ENCODE data around the gene SYNPR. TPM values are rescaled to one million over a fixed set of nuclear protein-coding genes. Genes with fewer than 3 reads are reported as not detected.

Gene SYNPR
- total RNA-seq, 1 donor from 2014 or later, result not detected

DNA sequence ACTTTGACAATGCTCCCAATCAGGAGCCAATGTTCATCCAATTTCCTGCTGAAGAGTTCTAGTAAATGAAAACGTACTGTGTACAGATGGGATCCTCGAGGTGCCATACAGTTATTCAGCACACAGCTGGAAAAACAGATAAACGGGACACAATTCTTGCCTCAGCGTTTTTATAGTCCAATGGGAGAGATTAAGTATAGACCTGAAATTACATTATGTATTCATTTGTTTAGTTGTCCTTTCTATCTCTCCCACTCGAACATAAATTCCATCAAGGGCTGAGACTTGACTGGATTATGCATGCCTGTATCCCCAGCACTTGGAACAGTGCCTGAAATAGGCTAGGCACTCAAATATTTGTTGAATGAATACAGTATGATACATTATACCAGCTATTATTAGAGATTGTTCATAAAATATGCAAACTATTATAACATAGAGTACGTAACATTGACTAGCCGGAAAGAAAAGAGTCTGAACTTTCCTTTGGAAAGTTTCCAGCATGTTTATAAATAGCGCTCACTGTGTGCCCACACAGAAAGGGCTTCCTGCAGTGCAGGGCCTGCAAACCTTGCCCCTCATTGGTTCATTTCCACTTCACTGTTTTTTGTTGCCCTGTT lies 346.9 kb downstream of the SYNPR start:
- Mint-ChIP-seq H3K4me3 (no peak overlapping the region), H3K27ac (ENCODE audit: unreplicated experiment) (no peak overlapping the region), H3K9me3 (peaks cover 4% of the 10 kb centered on the region), H3K36me3 (ENCODE audit: low read depth) (no peaks in the 10 kb centered on the region), H3K27me3 (ENCODE audit: low read depth) (no peaks in the 10 kb centered on the region), H3K4me1 (peaks cover 13% of the 10 kb centered on the region)
- no peak for DNase-seq (ENCODE audit: low read depth, low spot score)
- TF ChIP-seq, protein P1, sequence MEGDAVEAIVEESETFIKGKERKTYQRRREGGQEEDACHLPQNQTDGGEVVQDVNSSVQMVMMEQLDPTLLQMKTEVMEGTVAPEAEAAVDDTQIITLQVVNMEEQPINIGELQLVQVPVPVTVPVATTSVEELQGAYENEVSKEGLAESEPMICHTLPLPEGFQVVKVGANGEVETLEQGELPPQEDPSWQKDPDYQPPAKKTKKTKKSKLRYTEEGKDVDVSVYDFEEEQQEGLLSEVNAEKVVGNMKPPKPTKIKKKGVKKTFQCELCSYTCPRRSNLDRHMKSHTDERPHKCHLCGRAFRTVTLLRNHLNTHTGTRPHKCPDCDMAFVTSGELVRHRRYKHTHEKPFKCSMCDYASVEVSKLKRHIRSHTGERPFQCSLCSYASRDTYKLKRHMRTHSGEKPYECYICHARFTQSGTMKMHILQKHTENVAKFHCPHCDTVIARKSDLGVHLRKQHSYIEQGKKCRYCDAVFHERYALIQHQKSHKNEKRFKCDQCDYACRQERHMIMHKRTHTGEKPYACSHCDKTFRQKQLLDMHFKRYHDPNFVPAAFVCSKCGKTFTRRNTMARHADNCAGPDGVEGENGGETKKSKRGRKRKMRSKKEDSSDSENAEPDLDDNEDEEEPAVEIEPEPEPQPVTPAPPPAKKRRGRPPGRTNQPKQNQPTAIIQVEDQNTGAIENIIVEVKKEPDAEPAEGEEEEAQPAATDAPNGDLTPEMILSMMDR (conservative IDR thresholded peaks at IDR 0.05), result no peak

DNA sequence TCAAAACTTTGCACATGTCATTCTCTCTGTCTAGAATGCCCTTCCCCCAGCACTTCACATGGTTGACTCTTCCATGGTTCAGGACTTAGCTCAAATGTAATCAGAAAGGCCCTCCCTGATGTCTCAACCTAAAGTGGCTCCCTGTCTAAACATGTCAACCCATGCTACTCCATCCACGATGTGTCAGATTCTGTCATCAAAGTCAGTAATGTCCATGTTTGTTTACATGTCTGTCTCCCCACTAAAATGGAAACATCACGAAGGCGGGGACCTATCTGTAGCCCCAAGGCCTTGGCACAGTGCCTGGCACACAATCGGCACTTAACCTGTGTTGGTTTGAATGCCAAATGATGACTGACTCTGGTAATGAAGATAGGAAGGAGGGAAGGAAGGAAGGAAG lies 353.6 kb downstream of the SYNPR start:
- Mint-ChIP-seq H3K27ac (ENCODE audit: unreplicated experiment) (no peak overlapping the region), H3K4me3 (no peak overlapping the region)
- TF ChIP-seq, protein P1 (conservative IDR thresholded peaks at IDR 0.05), result no peak

DNA sequence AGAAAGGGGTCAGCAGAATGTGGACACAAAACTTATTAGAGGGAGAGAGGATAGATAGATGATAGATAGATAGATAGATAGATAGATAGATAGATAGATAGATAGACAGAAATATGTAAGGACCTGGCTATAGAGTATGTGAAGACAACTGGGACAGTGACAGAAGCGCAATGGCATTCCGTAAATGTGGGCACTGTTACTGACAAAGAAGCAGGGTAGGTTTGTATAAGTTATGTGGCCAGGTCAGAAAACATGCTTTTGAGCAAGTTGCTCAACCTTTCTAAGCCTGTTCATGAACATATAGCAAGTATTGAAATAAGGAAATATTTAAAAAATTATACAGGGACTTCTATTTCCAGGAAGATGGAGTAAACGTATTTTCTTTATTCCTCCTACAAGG lies 357.1 kb downstream of the SYNPR start:
- Mint-ChIP-seq H3K9me3 (peaks cover 12% of the 10 kb centered on the region), H3K36me3 (ENCODE audit: low read depth) (peaks cover 8% of the 10 kb centered on the region), H3K27me3 (ENCODE audit: low read depth) (peaks cover 13% of the 10 kb centered on the region), H3K27ac (ENCODE audit: unreplicated experiment) (no peak overlapping the region), H3K4me1 (no peaks in the 10 kb centered on the region), H3K4me3 (no peak overlapping the region)
- TF ChIP-seq, protein P1 (conservative IDR thresholded peaks at IDR 0.05), result no peak
- DNase-seq (ENCODE audit: low read depth, low spot score), result no peak

More for the DNA sequence above, 353.6 kb downstream of the SYNPR start:
- H3K36me3 Mint-ChIP-seq (ENCODE audit: low read depth), result peaks cover 2% of the 10 kb centered on the region
- H3K27me3 Mint-ChIP-seq (ENCODE audit: low read depth), result peaks cover 9% of the 10 kb centered on the region
- no peak for DNase-seq (ENCODE audit: low read depth, low spot score)
- no peaks in the 10 kb centered on the region for H3K4me1 Mint-ChIP-seq
- peaks cover 8% of the 10 kb centered on the region for H3K9me3 Mint-ChIP-seq

DNA sequence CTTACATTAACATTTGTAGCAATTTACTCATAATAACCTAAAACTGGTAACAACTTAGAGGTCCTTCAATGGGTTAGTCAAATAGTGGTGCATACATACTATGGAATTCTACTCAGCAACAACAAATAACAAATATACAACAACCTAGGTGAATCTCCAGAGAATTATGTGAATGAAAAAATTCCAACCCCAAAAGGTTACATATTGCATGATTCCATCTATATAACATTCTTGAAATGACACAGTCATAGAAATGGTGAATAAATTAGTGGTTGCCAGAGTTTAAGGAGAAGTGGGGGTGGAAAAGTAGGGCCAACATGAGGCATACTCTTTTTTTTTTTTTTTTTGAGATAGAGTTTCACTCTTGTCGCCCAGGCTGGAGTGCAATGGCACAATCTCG lies 361.7 kb downstream of the SYNPR start:
- peaks cover 12% of the 10 kb centered on the region for H3K9me3 Mint-ChIP-seq
- H3K4me3 Mint-ChIP-seq, result no peak overlapping the region
- peaks cover 9% of the 10 kb centered on the region for H3K27me3 Mint-ChIP-seq (ENCODE audit: low read depth)
- TF ChIP-seq, protein P1 (conservative IDR thresholded peaks at IDR 0.05), result no peak
- no peak overlapping the region for H3K27ac Mint-ChIP-seq (ENCODE audit: unreplicated experiment)
- no peak for DNase-seq (ENCODE audit: low read depth, low spot score)
- H3K36me3 Mint-ChIP-seq (ENCODE audit: low read depth), result peaks cover 10% of the 10 kb centered on the region
- H3K4me1 Mint-ChIP-seq, result no peaks in the 10 kb centered on the region

DNA sequence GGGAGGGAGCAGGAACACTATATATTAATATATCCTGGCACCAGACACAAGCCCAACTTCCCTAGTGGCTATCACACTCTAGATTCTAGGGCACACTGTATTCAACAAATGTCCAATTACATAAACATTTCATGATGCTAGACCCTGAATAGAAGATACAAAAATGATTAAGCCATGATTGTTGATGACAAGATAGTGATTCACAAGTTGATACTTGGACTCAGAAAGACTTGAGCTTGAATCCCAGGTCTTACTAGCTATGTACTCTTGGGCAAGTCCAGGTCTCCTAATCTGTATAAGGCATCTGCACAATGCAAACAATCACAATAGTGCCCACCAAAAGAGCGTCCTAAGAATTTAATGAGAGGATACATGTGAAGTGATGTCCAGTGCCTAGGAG lies 364.4 kb downstream of the SYNPR start:
- Mint-ChIP-seq H3K36me3 (ENCODE audit: low read depth) (peaks cover 2% of the 10 kb centered on the region), H3K9me3 (no peaks in the 10 kb centered on the region), H3K27me3 (ENCODE audit: low read depth) (peaks cover 6% of the 10 kb centered on the region), H3K4me3 (no peak overlapping the region), H3K4me1 (peaks cover 5% of the 10 kb centered on the region), H3K27ac (ENCODE audit: unreplicated experiment) (no peak overlapping the region)
- TF ChIP-seq, protein P1 (conservative IDR thresholded peaks at IDR 0.05), result no peak
- no peak for DNase-seq (ENCODE audit: low read depth, low spot score)

Measured in neural crest cell (in vitro differentiated cells).